ENCODE results near the gene NCKAP5. TPM values are rescaled to one million over a fixed set of nuclear protein-coding genes. Genes with fewer than 3 reads are reported as not detected.

The NCKAP5 gene
- total RNA-seq, 1 donor from 2014 or later = 0.26 TPM

GRCh38 chr2:133266926-133267590 lies 301.2 kb downstream of the NCKAP5 start:
- FAIRE-seq (no peak), DNase-seq (ENCODE audit: low read depth) (no peak)
- no peak for TF ChIP-seq CTCF (IDR thresholded peaks at IDR 0.05; ENCODE audit: insufficient read depth, low read length, severe bottlenecking)
- Histone ChIP-seq H3K36me3 (ENCODE audit: control insufficient read depth, insufficient read depth, low read length) (no peaks in the 10 kb centered on the region), H3K4me3 (ENCODE audit: low read depth, low read length) (peak overlapping the region; percentile 39), H3K27me3 (ENCODE audit: control insufficient read depth, insufficient read depth, low read length) (no peaks in the 10 kb centered on the region)

GRCh38 chr2:133266041-133266925 lies 302.0 kb downstream of the NCKAP5 start:
- peak; percentile 23 for TF ChIP-seq CTCF (IDR thresholded peaks at IDR 0.05; ENCODE audit: insufficient read depth, low read length, severe bottlenecking)
- Histone ChIP-seq H3K27me3 (ENCODE audit: control insufficient read depth, insufficient read depth, low read length) (no peaks in the 10 kb centered on the region), H3K36me3 (ENCODE audit: control insufficient read depth, insufficient read depth, low read length) (no peaks in the 10 kb centered on the region), H3K4me3 (ENCODE audit: low read depth, low read length) (peak overlapping the region; percentile 39)
- FAIRE-seq (no peak), DNase-seq (ENCODE audit: low read depth) (no peak)

GRCh38 chr2:133265432-133265949 lies 302.8 kb downstream of the NCKAP5 start:
- FAIRE-seq = no peak
- H3K27me3 ChIP-seq (ENCODE audit: control insufficient read depth, insufficient read depth, low read length) = no peaks in the 10 kb centered on the region
- no peak for DNase-seq (ENCODE audit: low read depth)
- H3K36me3 ChIP-seq (ENCODE audit: control insufficient read depth, insufficient read depth, low read length) = no peaks in the 10 kb centered on the region
- TF ChIP-seq CTCF (IDR thresholded peaks at IDR 0.05; ENCODE audit: insufficient read depth, low read length, severe bottlenecking) = no peak
- H3K4me3 ChIP-seq (ENCODE audit: low read depth, low read length) = no peak overlapping the region

- H3K4me3 ChIP-seq (ENCODE audit: low read depth, low read length) = no peak overlapping the region
- no peaks in the 10 kb centered on the region for H3K27me3 ChIP-seq (ENCODE audit: control insufficient read depth, insufficient read depth, low read length)
- FAIRE-seq (no peak), DNase-seq (ENCODE audit: low read depth) (no peak)
- no peak for TF ChIP-seq CTCF (IDR thresholded peaks at IDR 0.05; ENCODE audit: insufficient read depth, low read length, severe bottlenecking)
- H3K36me3 ChIP-seq (ENCODE audit: control insufficient read depth, insufficient read depth, low read length) = no peaks in the 10 kb centered on the region
Observed at GRCh38 chr2:133264989-133265401, 303.3 kb downstream of the NCKAP5 start.

GRCh38 chr2:133262893-133263292 lies 305.4 kb downstream of the NCKAP5 start:
- H3K27me3 ChIP-seq (ENCODE audit: control insufficient read depth, insufficient read depth, low read length) = no peaks in the 10 kb centered on the region
- TF ChIP-seq CTCF (IDR thresholded peaks at IDR 0.05; ENCODE audit: insufficient read depth, low read length, severe bottlenecking) = peak; percentile 50
- no peak overlapping the region for H3K4me3 ChIP-seq (ENCODE audit: low read depth, low read length)
- peak; percentile 41 for DNase-seq (ENCODE audit: low read depth)
- H3K36me3 ChIP-seq (ENCODE audit: control insufficient read depth, insufficient read depth, low read length) = no peaks in the 10 kb centered on the region
- FAIRE-seq = no peak

Measured in bronchial epithelial cell (primary cell).